CD14-positive monocyte (primary cell): ENCODE measurements around the gene MRPL27. TPM values are rescaled to one million over a fixed set of nuclear protein-coding genes. Genes with fewer than 3 reads are reported as not detected.

Experiments used
- DNase-seq, 3 donors: peaks; one replicate each; pipeline ENCODE4 v3.0.0-alpha.2; 2011 to 2022
- H2AFZ ChIP-seq: 2 replicates; pipeline ENCODE4 v1.6.0; 2012; ENCODE audit warnings: mild to moderate bottlenecking, low read depth, low read length, inconsistent platforms; ENCODE audit not compliant: insufficient read depth, poor library complexity, severe bottlenecking
- H3K27ac ChIP-seq, 2 donors: 1 replicate in 1 of 2; 2 replicates in 1 of 2; pipeline ENCODE4 v1.5.1; 2012 to 2013; ENCODE audit warnings: low read length in 2 of 2, control low read depth in 1 of 2, inconsistent platforms in 1 of 2, low read depth in 1 of 2, mild to moderate bottlenecking in 1 of 2
- H3K27me3 ChIP-seq, 2 donors: one replicate each; pipeline versions ENCODE4 v1.6.0 to v1.6.1; 2011 to 2013; ENCODE audit warnings: low read length in 2 of 2; ENCODE audit not compliant: control insufficient read depth in 2 of 2, insufficient read depth in 2 of 2
- H3K36me3 ChIP-seq, 2 donors: replicated peaks in 1 of 2; 1 replicate in 1 of 2; 2 replicates in 1 of 2; pipeline versions ENCODE4 v1.5.1 to v1.6.1; 2012 to 2013; ENCODE audit warnings: low read length in 2 of 2, control low read depth in 1 of 2, inconsistent platforms in 1 of 2, mild to moderate bottlenecking in 1 of 2; ENCODE audit not compliant: insufficient read depth in 2 of 2, control insufficient read depth in 1 of 2
- H3K4me1 ChIP-seq, 2 donors: 1 replicate in 1 of 2; 2 replicates in 1 of 2; pipeline versions ENCODE4 v1.5.1 to v1.6.1; 2012 to 2013; ENCODE audit warnings: low read length in 2 of 2, control low read depth in 1 of 2, inconsistent platforms in 1 of 2, mild to moderate bottlenecking in 1 of 2, moderate library complexity in 1 of 2; ENCODE audit not compliant: insufficient read depth in 2 of 2, control insufficient read depth in 1 of 2
- H3K4me2 ChIP-seq: replicated peaks from 2 replicates; pipeline ENCODE3; 2012; ENCODE audit warnings: low read length, moderate library complexity, mild to moderate bottlenecking; ENCODE audit not compliant: poor library complexity, severe bottlenecking; ENCODE audit errors: extremely low read depth
- H3K4me3 ChIP-seq, 3 experiments: fragments of 200-600 bp in 1 of 3; sonication (generic) in 1 of 3; replicated peaks in 1 of 3; 1 replicate in 2 of 3; 2 replicates in 1 of 3; pipeline ENCODE4 v1.5.1; 2011 to 2013; ENCODE audit warnings: low read length in 3 of 3, mild to moderate bottlenecking in 3 of 3, control low read depth in 2 of 3, low read depth in 2 of 3, inconsistent platforms in 1 of 3, moderate library complexity in 1 of 3
- H3K79me2 ChIP-seq: 2 replicates; pipeline ENCODE4 v1.6.0; 2012; ENCODE audit warnings: mild to moderate bottlenecking, control low read depth, inconsistent platforms, low read length, moderate library complexity; ENCODE audit not compliant: insufficient read depth
- H3K9ac ChIP-seq: 2 replicates; pipeline ENCODE4 v1.6.0; 2017; ENCODE audit warnings: low read length, mild to moderate bottlenecking; ENCODE audit not compliant: insufficient read depth, poor library complexity, severe bottlenecking
- H3K9me3 ChIP-seq, 2 donors: replicated peaks in 1 of 2; 1 replicate in 1 of 2; 2 replicates in 1 of 2; pipeline versions ENCODE4 v1.5.1 to v1.6.1; 2012 to 2013; ENCODE audit warnings: low read length in 2 of 2, control low read depth in 1 of 2; ENCODE audit not compliant: control insufficient read depth in 1 of 2, insufficient read depth in 1 of 2
- H4K20me1 ChIP-seq: 2 replicates; pipeline ENCODE4 v1.6.0; 2012; ENCODE audit warnings: mild to moderate bottlenecking, low read length, control low read depth, moderate library complexity; ENCODE audit not compliant: insufficient read depth
- H3K27ac Mint-ChIP-seq, 7 donors: one replicate each; pipeline ENCODE4 v1.8.0; 2020; ENCODE audit warnings: mild to moderate bottlenecking in 7 of 7, mixed read lengths in 7 of 7, moderate library complexity in 6 of 7, inconsistent platforms in 2 of 7
- H3K27me3 Mint-ChIP-seq, 3 donors: one replicate each; pipeline ENCODE4 v1.8.0; 2021 to 2022; ENCODE audit warnings: low read depth in 3 of 3, mild to moderate bottlenecking in 3 of 3, mixed read lengths in 3 of 3, moderate library complexity in 3 of 3, inconsistent platforms in 1 of 3
- H3K36me3 Mint-ChIP-seq, 2 donors: one replicate each; pipeline ENCODE4 v1.8.0; 2020; ENCODE audit warnings: mixed read lengths in 2 of 2, inconsistent platforms in 1 of 2, mild to moderate bottlenecking in 1 of 2
- H3K4me1 Mint-ChIP-seq: one replicate; pipeline ENCODE4 v1.8.0; 2020; ENCODE audit warnings: mild to moderate bottlenecking, mixed read lengths
- H3K4me3 Mint-ChIP-seq, 2 donors: one replicate each; pipeline ENCODE4 v1.8.0; 2020; ENCODE audit warnings: mild to moderate bottlenecking in 2 of 2, mixed read lengths in 2 of 2, moderate library complexity in 1 of 2
- H3K9me3 Mint-ChIP-seq, 7 donors: one replicate each; pipeline ENCODE4 v1.8.0; 2020 to 2022; ENCODE audit warnings: mixed read lengths in 7 of 7, mild to moderate bottlenecking in 6 of 7, moderate library complexity in 6 of 7, inconsistent platforms in 2 of 7
- WGBS: methylation state at CpG from one replicate; pipeline ENCODE4 v1.1.5; 2013; ENCODE audit warnings: missing lambda C conversion rate; ENCODE audit not compliant: insufficient coverage; 5-methylcytosine and 5-hydroxymethylcytosine counted together
- intact Hi-C, 2 donors: fragments of 100-400 bp; cut with micrococcal nuclease; formaldehyde crosslinking; loops; one replicate each; pipeline versions ENCODE4 v1.15.0 to v1.15.1; 2023
- polyA plus RNA-seq, 3 donors: library from polyadenylated mRNA; depleted of rRNA in 1 of 3; unstranded in 2 of 3; stranded (reverse) in 1 of 3; fragments of 300-500 nt in 2 of 3; fragments of >200 nt in 1 of 3; fragmentation: Illumina TruSeq in 2 of 3; gene quantifications; 1 replicate in 2 of 3; 2 replicates in 1 of 3; pipeline ENCODE4 v1.2.3, GENCODE V29; 2012 to 2021
- TF ChIP-seq, protein P1 (sequence below): fragments of 200-600 bp; IDR thresholded peaks from one replicate; pipeline ENCODE4 v1.8.0; 2022; ENCODE audit warnings: antibody characterized with exemption, mild to moderate bottlenecking

MRPL27 gene
- polyA plus RNA-seq, 3 donors = 33.2 to 82.3 (median 75.3) TPM

DNA sequence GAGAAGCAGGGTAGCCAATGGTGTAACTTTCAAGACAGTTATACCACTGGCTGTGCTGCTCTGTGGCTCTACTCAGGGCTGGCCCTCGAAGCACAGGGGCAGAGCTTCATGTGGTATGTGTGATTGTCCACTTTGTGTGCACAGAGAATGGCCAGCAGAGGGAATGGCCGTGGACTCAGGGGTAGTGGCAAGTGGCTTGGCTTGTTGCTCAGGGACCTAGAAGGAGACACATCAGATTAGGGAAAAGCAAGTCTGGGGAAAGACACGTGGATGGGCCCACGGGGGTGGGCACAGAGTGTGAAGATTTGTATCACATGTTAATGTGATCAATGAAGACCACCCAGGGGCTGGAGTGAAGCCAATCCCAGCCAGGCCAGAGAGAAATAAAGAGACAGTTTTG lies 47.1 kb downstream of the MRPL27 start:
- TF ChIP-seq, protein P1, sequence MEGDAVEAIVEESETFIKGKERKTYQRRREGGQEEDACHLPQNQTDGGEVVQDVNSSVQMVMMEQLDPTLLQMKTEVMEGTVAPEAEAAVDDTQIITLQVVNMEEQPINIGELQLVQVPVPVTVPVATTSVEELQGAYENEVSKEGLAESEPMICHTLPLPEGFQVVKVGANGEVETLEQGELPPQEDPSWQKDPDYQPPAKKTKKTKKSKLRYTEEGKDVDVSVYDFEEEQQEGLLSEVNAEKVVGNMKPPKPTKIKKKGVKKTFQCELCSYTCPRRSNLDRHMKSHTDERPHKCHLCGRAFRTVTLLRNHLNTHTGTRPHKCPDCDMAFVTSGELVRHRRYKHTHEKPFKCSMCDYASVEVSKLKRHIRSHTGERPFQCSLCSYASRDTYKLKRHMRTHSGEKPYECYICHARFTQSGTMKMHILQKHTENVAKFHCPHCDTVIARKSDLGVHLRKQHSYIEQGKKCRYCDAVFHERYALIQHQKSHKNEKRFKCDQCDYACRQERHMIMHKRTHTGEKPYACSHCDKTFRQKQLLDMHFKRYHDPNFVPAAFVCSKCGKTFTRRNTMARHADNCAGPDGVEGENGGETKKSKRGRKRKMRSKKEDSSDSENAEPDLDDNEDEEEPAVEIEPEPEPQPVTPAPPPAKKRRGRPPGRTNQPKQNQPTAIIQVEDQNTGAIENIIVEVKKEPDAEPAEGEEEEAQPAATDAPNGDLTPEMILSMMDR = no peak
- Histone ChIP-seq H3K4me3 (no peak overlapping the region), H3K9ac (no peak overlapping the region), H3K27me3 (no peaks in the 10 kb centered on the region), H3K79me2 (no peaks in the 10 kb centered on the region), H3K9me3 (no peaks in the 10 kb centered on the region), H4K20me1 (no peaks in the 10 kb centered on the region), H3K4me2 (no peak overlapping the region), H3K27ac (no peak overlapping the region), H3K36me3 (no peaks in the 10 kb centered on the region), H3K4me1 (no peaks in the 10 kb centered on the region), H2AFZ (no peak overlapping the region)
- no peak for DNase-seq
- intact Hi-C loops = no loop called here
- Mint-ChIP-seq H3K9me3 (no peaks in the 10 kb centered on the region), H3K4me1 (peaks cover 6% of the 10 kb centered on the region), H3K27me3 (peaks cover 0 to 3% (median 2%) of the 10 kb centered on the region in 3 donors), H3K27ac (no peak overlapping the region), H3K36me3 (no peaks in the 10 kb centered on the region), H3K4me3 (no peak overlapping the region)
- 81% methylated on average over 4 of the region's 4 CpGs for WGBS

DNA sequence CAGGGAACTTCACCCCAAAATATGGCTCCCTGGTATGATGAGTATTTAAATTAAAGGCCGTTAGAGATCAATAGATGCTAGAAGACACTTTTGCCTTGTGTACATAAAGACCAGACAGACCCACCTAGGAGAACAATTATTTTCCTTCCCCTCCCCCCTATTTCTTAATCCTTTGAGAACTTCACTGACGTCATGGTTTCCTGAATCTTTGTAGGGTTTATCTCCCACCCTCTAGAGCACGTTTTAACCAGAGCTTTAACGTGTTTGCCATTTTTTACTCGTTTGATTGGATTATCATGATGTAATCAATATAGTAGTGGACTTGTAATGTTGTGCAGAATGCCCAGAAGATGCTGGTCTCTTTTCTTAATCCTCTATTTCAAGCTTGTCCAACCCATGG lies 49.9 kb downstream of the MRPL27 start:
- H3K9me3 Mint-ChIP-seq = no peaks in the 10 kb centered on the region
- WGBS = no CpG with 5 or more reads among the region's 5 CpGs
- no peaks in the 10 kb centered on the region for H3K4me1 ChIP-seq
- no peaks in the 10 kb centered on the region for H3K36me3 Mint-ChIP-seq
- H3K9me3 ChIP-seq = no peaks in the 10 kb centered on the region
- no peaks in the 10 kb centered on the region for H3K79me2 ChIP-seq
- TF ChIP-seq, protein P1 = no peak
- H3K27ac ChIP-seq = no peak overlapping the region
- no peaks in the 10 kb centered on the region for H3K27me3 Mint-ChIP-seq
- no peak overlapping the region for H3K27ac Mint-ChIP-seq
- H3K4me2 ChIP-seq = no peak overlapping the region
- no peaks in the 10 kb centered on the region for H3K36me3 ChIP-seq
- H2AFZ ChIP-seq = no peak overlapping the region
- no peak overlapping the region for H3K4me3 ChIP-seq
- H4K20me1 ChIP-seq = no peaks in the 10 kb centered on the region
- H3K4me3 Mint-ChIP-seq = no peak overlapping the region
- intact Hi-C loops = no loop called here
- DNase-seq = no peak
- H3K4me1 Mint-ChIP-seq = no peaks in the 10 kb centered on the region
- no peaks in the 10 kb centered on the region for H3K27me3 ChIP-seq
- H3K9ac ChIP-seq = no peak overlapping the region
